Heart left ventricle (tissue), 16 donors: ENCODE measurements around the gene LSAMP. TPM values are rescaled to one million over a fixed set of nuclear protein-coding genes. Genes with fewer than 3 reads are reported as not detected.

Source experiments
- ATAC-seq, 4 donors: fragments of 200-7000 bp; cut with Tn5 transposase; one replicate each; pipeline ENCODE4 v1.9.1; 2020 to 2022; ENCODE audit warnings: moderate library complexity in 4 of 4, mild to moderate bottlenecking in 3 of 4, moderate number of reproducible peaks in 1 of 4
- DNase-seq, 5 donors: peaks; one replicate each; pipeline ENCODE4 v3.0.0-alpha.2; 2020
- H3K27ac ChIP-seq, 12 donors: fragments of 200-600 bp; sonication (generic) in 4 of 12; one replicate each; pipeline versions ENCODE4 v1.5.0 to v1.8.0; 2016 to 2022; ENCODE audit warnings: mild to moderate bottlenecking in 2 of 12
- H3K27me3 ChIP-seq, 9 donors: fragments of 200-600 bp; sonication (generic) in 2 of 9; one replicate each; pipeline versions ENCODE4 v1.5.1 to v1.8.0; 2016 to 2022; ENCODE audit warnings: mild to moderate bottlenecking in 3 of 9
- H3K36me3 ChIP-seq, 9 donors: fragments of 200-600 bp; sonication (generic) in 2 of 9; one replicate each; pipeline versions ENCODE4 v1.5.0 to v1.8.0; 2018 to 2022; ENCODE audit warnings: mild to moderate bottlenecking in 2 of 9
- H3K4me1 ChIP-seq, 12 donors: fragments of 200-600 bp; sonication (generic) in 4 of 12; one replicate each; pipeline versions ENCODE4 v1.5.0 to v1.8.0; 2016 to 2022; ENCODE audit warnings: mild to moderate bottlenecking in 3 of 12
- H3K4me3 ChIP-seq, 12 donors: fragments of 200-600 bp; sonication (generic) in 4 of 12; one replicate each; pipeline versions ENCODE4 v1.5.0 to v1.8.0; 2017 to 2022; ENCODE audit warnings: mild to moderate bottlenecking in 9 of 12, moderate library complexity in 4 of 12
- H3K9me3 ChIP-seq, 12 donors: fragments of 200-600 bp; sonication (generic) in 4 of 12; one replicate each; pipeline versions ENCODE4 v1.5.0 to v1.8.0; 2016 to 2022; ENCODE audit warnings: mild to moderate bottlenecking in 1 of 12
- CTCF ChIP-seq, 12 donors: fragments of 200-600 bp; sonication (generic) in 4 of 12; IDR thresholded peaks; one replicate each; pipeline versions ENCODE4 v1.5.0 to v1.8.0; 2018 to 2022; ENCODE audit warnings: antibody characterized with exemption in 12 of 12, mild to moderate bottlenecking in 5 of 12
- POLR2A ChIP-seq, 2 donors: fragments of 450-650 bp; IDR thresholded peaks; one replicate each; pipeline ENCODE4 v1.6.1; 2017; ENCODE audit warnings: antibody characterized with exemption in 2 of 2, mild to moderate bottlenecking in 2 of 2, moderate library complexity in 2 of 2
- WGBS, 4 donors: extraction: QIAGEN DNeasy Blood & Tissue Kit in 2 of 4; methylation state at CpG; one replicate each; pipeline versions ENCODE4 v1.1.5 to v1.1.7; 2013 to 2018; 5-methylcytosine and 5-hydroxymethylcytosine counted together
- intact Hi-C, 10 donors: fragments of 100-400 bp; cut with DNase I; formaldehyde crosslinking; loops; one replicate each; pipeline versions ENCODE4 v1.11.1 to v1.14.2; 2022
- polyA plus RNA-seq, 2 donors: library from polyadenylated mRNA; stranded (reverse); fragments of 200-250 nt; gene quantifications; one replicate each; pipeline ENCODE4 v1.2.3, GENCODE V29; 2013
- total RNA-seq, 9 donors: library from RNA; depleted of rRNA in 2 of 9; stranded (reverse); fragments of >200 nt in 2 of 9; fragmentation: NEBNext Ultra II Directional in 3 of 9; extraction: Animal tissue kit (Norgen Biotek cat#: 25700) in 3 of 9; gene quantifications; one replicate each; pipeline versions ENCODE4 v1.1.0 to v1.2.4, GENCODE V29; 2016 to 2023
- donor health status: ischemic (EF 13 %, LVEDD 7.1; RV severe dilation, severe dysfunction).
- donor health status: healthy with polysubstance abuse.
- donor health status: DM: no; HTN: yes; CAD: no.
- donor health status: DM: no; HTN: no; CAD: no.
- donor health status: ischemic (EF 25% LVEDD 6.9; RV normal size, moderate dysfunction).
- donor health status: ischemic (EF 25% LVEDD 5.7; RV mildly dilated, moderate dysfunction).
- donor health status: healthy.
- donor health status: DM: yes; HTN: yes; CAD: no.
- donor health status: ischemic (EF 35%, LVEDD 5.7; RV mildly dilated, moderate dysfunction).
- donor health status: nonischemic (EF 11% LVEDD 7.7; RV severe dilation, severe dysfunction).
- donor health status: DM: yes; HTN: yes; CAD: no.
- donor health status: PGD.
- donor health status: ischemic (EF 29% LVEDD 5.4; RV normal size, mild dysfunction).
- donor health status: nonischemic (EF 23%, LVEDD 6.1; RV moderate dilation, normal function).

The LSAMP gene
- total and polyA plus RNA-seq, 11 donors: 1.6 to 52.3 (median 7.2) TPM

DNA sequence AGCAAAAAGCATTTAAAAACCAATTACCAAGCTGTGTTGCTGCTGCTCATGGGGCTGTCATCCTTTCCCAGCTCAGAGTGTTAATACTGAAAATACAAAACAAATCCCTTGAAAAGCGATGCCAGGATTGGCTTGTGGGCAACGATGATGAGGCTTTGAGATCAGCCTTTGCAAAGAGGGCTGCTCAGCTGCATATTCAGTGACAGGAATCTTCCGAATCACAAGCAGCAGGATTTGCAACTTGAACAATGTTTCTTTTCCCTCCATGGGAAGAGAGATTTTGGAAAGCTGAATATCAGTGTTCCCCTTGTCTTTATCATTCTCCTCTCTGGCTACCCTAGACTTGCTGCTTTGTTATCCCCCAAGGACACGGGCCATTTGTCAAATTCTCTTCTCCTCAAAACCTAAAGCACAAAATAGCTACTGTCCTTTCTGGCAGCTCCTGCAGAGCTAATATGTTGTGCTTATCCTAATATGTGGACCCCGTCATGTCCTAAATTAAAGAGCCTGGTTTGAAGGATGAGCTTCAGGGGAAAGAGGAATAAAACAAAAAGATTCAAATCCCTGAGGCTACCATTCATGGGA lies 446.2 kb downstream of the LSAMP start:
- no peak overlapping the region for H3K27ac ChIP-seq
- TF ChIP-seq POLR2A (IDR thresholded peaks at IDR 0.05): no peak
- H3K27me3 ChIP-seq: no peaks in the 10 kb centered on the region
- DNase-seq: no peak
- ATAC-seq: no peak
- WGBS, 4 donors: 42 to 47% (median 45%) methylated on average over 5 of the region's 5 CpGs
- H3K4me1 ChIP-seq: peaks cover 0 to 6% (median 0%) of the 10 kb centered on the region in 12 donors
- H3K4me3 ChIP-seq: no peak overlapping the region
- no peaks in the 10 kb centered on the region for H3K36me3 ChIP-seq
- H3K9me3 ChIP-seq: no peaks in the 10 kb centered on the region
- intact Hi-C loops: no loop called here

DNA sequence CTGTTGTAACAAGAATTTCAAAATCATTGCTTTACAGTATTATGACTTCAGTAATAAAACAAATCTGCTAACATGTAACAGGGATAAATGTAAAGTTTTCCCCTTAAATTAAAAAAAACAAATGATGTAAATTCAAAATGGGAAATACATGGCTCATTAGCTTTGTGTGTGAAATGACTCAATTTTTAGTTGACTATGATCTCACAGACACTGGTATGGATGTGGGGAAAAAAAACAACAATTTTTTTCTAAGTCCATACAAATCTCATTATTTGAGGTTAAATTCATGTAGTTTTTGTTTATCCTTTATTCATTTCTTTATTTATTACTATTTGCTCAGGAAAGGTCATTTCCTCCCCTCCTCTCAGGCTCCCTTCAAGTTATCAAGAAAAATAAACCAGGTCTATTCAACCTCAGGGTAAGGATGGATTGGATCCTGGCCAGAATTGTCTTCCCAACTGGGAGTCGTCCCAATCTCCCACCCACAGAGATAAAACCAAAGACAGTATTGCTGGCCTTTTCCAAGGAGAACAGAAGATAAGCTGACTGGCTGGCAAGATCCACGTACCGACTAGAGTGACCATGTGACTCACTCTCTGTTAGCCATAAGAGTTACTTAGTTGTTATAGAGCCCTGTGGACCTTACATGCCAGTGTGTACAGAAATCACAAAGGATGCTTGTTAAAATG lies 448.7 kb downstream of the LSAMP start:
- H3K27ac ChIP-seq: no peak overlapping the region

DNA sequence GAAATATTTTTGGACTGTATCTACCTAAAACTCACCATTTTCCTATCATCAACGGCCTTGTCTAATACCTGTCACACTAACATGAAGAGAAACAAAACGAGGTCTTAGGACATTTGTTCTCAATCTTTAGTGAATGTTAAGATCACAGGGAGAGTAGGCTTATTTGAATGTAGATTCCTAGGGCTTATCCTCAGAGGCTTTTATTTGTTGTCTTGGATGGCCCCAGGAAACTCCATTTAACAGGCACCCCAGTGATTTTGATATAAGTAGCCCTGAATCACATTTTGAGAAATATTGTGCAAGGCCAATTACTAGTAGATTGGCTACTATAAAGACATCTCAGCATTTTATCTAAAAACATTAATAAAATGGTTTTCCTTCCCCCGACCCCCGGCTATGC lies 454.6 kb downstream of the LSAMP start:
- no peaks in the 10 kb centered on the region for H3K27me3 ChIP-seq
- no peaks in the 10 kb centered on the region for H3K4me1 ChIP-seq
- H3K9me3 ChIP-seq: peaks cover 0 to 7% (median 0%) of the 10 kb centered on the region in 12 donors
- H3K4me3 ChIP-seq: no peak overlapping the region
- no peak overlapping the region for H3K27ac ChIP-seq
- 64 to 69% (median 67%) methylated on average over 4 of the region's 4 CpGs for WGBS, 4 donors
- intact Hi-C loops: no loop called here
- DNase-seq (no peak), ATAC-seq (no peak)
- no peak for TF ChIP-seq CTCF (IDR thresholded peaks at IDR 0.05)
- no peak for TF ChIP-seq POLR2A (IDR thresholded peaks at IDR 0.05)
- H3K36me3 ChIP-seq: no peaks in the 10 kb centered on the region

More for the DNA sequence above, 448.7 kb downstream of the LSAMP start:
- no peaks in the 10 kb centered on the region for H3K36me3 ChIP-seq
- no peak for DNase-seq
- H3K9me3 ChIP-seq: no peaks in the 10 kb centered on the region
- no peak for TF ChIP-seq CTCF (IDR thresholded peaks at IDR 0.05)
- no peak for TF ChIP-seq POLR2A (IDR thresholded peaks at IDR 0.05)
- no peak for ATAC-seq
- H3K4me3 ChIP-seq: no peak overlapping the region
- H3K4me1 ChIP-seq: peaks cover 0 to 6% (median 0%) of the 10 kb centered on the region in 12 donors
- intact Hi-C loops: no loop called here
- no peaks in the 10 kb centered on the region for H3K27me3 ChIP-seq
- WGBS, 4 donors: 0 to 23% (median 16%) methylated on average over 3 of the region's 3 CpGs

- no peak overlapping the region for H3K27ac ChIP-seq
- no peak overlapping the region for H3K4me3 ChIP-seq
- intact Hi-C loops: no loop called here
- 77 to 86% (median 78%) methylated on average over 5 of the region's 5 CpGs for WGBS, 4 donors
- ATAC-seq (no peak), DNase-seq (no peak)
- TF ChIP-seq POLR2A (IDR thresholded peaks at IDR 0.05): no peak
- no peak for TF ChIP-seq CTCF (IDR thresholded peaks at IDR 0.05)
- H3K27me3 ChIP-seq: no peaks in the 10 kb centered on the region
- no peaks in the 10 kb centered on the region for H3K36me3 ChIP-seq
- peaks cover 0 to 7% (median 0%) of the 10 kb centered on the region in 12 donors for H3K9me3 ChIP-seq
- H3K4me1 ChIP-seq: no peaks in the 10 kb centered on the region
Measured at GRCh38 chr3:115989684-115990421, 455.4 kb downstream of the LSAMP start.
